Uterus (tissue), 4 donors: ENCODE data around the gene MAPRE3. TPM values are rescaled to one million over a fixed set of nuclear protein-coding genes. Genes with fewer than 3 reads are reported as not detected.
A peak's percentile ranks its signal among the peaks of the same experiment; 100 is the strongest.
"Not testable (repeated sequence)": the region's sequence is repeated elsewhere in the genome, so short reads cannot be mapped to it uniquely, and the experiment has no call there.

ENCODE experiments used
- DNase-seq, 2 donors: peaks; one replicate each; pipeline ENCODE4 v3.0.0-alpha.2; 2019 to 2020
- H3K27ac ChIP-seq, 2 donors: fragments of 200-600 bp; sonication (generic); 1 replicate in 1 of 2; 2 replicates in 1 of 2; pipeline ENCODE4 v1.5.1; 2016 to 2018
- H3K27me3 ChIP-seq, 2 donors: fragments of 200-600 bp; sonication (generic); one replicate each; pipeline ENCODE4 v1.5.1; 2018 to 2019; ENCODE audit warnings: control low read depth in 1 of 2
- H3K36me3 ChIP-seq, 2 donors: fragments of 200-600 bp; sonication (generic); one replicate each; pipeline ENCODE4 v1.5.1; 2019; ENCODE audit warnings: control low read depth in 1 of 2
- H3K4me1 ChIP-seq, 2 donors: fragments of 200-600 bp; sonication (generic); one replicate each; pipeline ENCODE4 v1.5.1; 2018 to 2019; ENCODE audit warnings: control low read depth in 1 of 2
- H3K4me3 ChIP-seq, 2 donors: fragments of 200-600 bp; sonication (generic); 1 replicate in 1 of 2; 2 replicates in 1 of 2; pipeline ENCODE4 v1.5.1; 2018 to 2019; ENCODE audit warnings: mild to moderate bottlenecking in 1 of 2
- H3K9me3 ChIP-seq, 2 donors: fragments of 200-600 bp; sonication (generic); one replicate each; pipeline ENCODE4 v1.5.1; 2019; ENCODE audit warnings: control low read depth in 1 of 2
- CTCF ChIP-seq, 4 experiments: fragments of 200-600 bp in 2 of 4; fragments of 450-650 bp in 2 of 4; sonication (generic) in 2 of 4; IDR thresholded peaks; one replicate each; pipeline ENCODE4 v1.5.1; 2016 to 2019; ENCODE audit warnings: antibody characterized with exemption in 4 of 4, mild to moderate bottlenecking in 2 of 4, moderate library complexity in 1 of 4
- POLR2A ChIP-seq, 2 donors: fragments of 450-650 bp; IDR thresholded peaks; one replicate each; pipeline ENCODE4 v1.6.1; 2016; ENCODE audit warnings: antibody characterized with exemption in 2 of 2, mild to moderate bottlenecking in 1 of 2, moderate library complexity in 1 of 2
- intact Hi-C: fragments of 100-400 bp; cut with DNase I; formaldehyde crosslinking; loops from one replicate; pipeline ENCODE4 v1.15.1; 2023; ENCODE audit warnings: low total_unique reads
- total RNA-seq, 4 donors: library from RNA; depleted of rRNA in 3 of 4; stranded (reverse); fragments of >200 nt in 3 of 4; gene quantifications; one replicate each; pipeline versions ENCODE4 v1.1.0 to v1.2.4, GENCODE V29; 2014 to 2023
- donor health status: DM: yes; HTN: yes; CAD: no.

The MAPRE3 gene
- total RNA-seq, 4 donors from 2014 or later: 2.9 to 49.6 (median 4.9) TPM

GRCh38 chr2:27074738-27075565 lies 104.5 kb downstream of the MAPRE3 start:
- Histone ChIP-seq H3K36me3 (no peaks in the 10 kb centered on the region), H3K27ac (peak overlapping the region; percentile 95 to 98), H3K27me3 (no peaks in the 10 kb centered on the region), H3K4me3 (no peak overlapping the region), H3K9me3 (no peaks in the 10 kb centered on the region), H3K4me1 (peaks cover 3 to 6% of the 10 kb centered on the region in 2 donors)
- DNase-seq: peak; percentile 46 to 48
- intact Hi-C loops: no loop called here
- TF ChIP-seq POLR2A (IDR thresholded peaks at IDR 0.05) (no peak), CTCF (IDR thresholded peaks at IDR 0.05) (no peak)

GRCh38 chr2:27075566-27075871 lies 105.1 kb downstream of the MAPRE3 start:
- DNase-seq, H3K36me3 ChIP-seq, H3K4me1 ChIP-seq, H3K27me3 ChIP-seq, H3K9me3 ChIP-seq, H3K4me3 ChIP-seq, intact Hi-C loops: not testable (repeated sequence)
- peak overlapping the region; percentile 95 to 98 for H3K27ac ChIP-seq

GRCh38 chr2:27076323-27076722 lies 105.9 kb downstream of the MAPRE3 start:
- no peak for TF ChIP-seq POLR2A (IDR thresholded peaks at IDR 0.05)
- TF ChIP-seq CTCF (IDR thresholded peaks at IDR 0.05): no peak
- Histone ChIP-seq H3K36me3 (no peaks in the 10 kb centered on the region), H3K4me1 (peaks cover under 1 to 4% of the 10 kb centered on the region in 2 donors), H3K9me3 (no peaks in the 10 kb centered on the region), H3K27ac (peak overlapping the region; percentile 92 to 98), H3K4me3 (no peak overlapping the region), H3K27me3 (no peaks in the 10 kb centered on the region)
- DNase-seq: no peak
- intact Hi-C loops: no loop called here

Other genes with a start within 250 kb of the MAPRE3 start
- gene SLC35F6, start 206.4 kb upstream of the MAPRE3 start, total RNA-seq: 10 to 100 TPM in 3 of 4 donors, 1 to 10 TPM in 1; 8.2 to 44.2 (median 18.5) TPM
- gene CENPA, start 184.6 kb upstream of the MAPRE3 start, total RNA-seq: 1 to 10 TPM in 1 of 4 donors, not detected in 3; 2.8 TPM
- 1 to 10 TPM in 1 of 4 donors, not detected in 3; 1.8 TPM for gene DPYSL5, start 122.5 kb upstream of the MAPRE3 start, total RNA-seq
- 10 to 100 TPM; 16.1 to 96.2 (median 66.5) TPM for gene TMEM214, start 62.3 kb downstream of the MAPRE3 start, total RNA-seq
- 10 to 100 TPM in 2 of 4 donors, 1 to 10 TPM in 1, under 1 TPM in 1; 0.77 to 26.2 (median 10.8) TPM for gene AGBL5, start 81.0 kb downstream of the MAPRE3 start, total RNA-seq
- 100 to 1,000 TPM in 3 of 4 donors, 10 to 100 TPM in 1; 76.3 to 387 (median 237) TPM for gene OST4, start 101.0 kb downstream of the MAPRE3 start, total RNA-seq
- 100 to 1,000 TPM; 107 to 377 (median 224) TPM for gene EMILIN1, start 108.0 kb downstream of the MAPRE3 start, total RNA-seq
- 10 to 100 TPM in 1 of 4 donors, 1 to 10 TPM in 3; 1.0 to 21.6 (median 5.4) TPM for gene KHK, start 116.1 kb downstream of the MAPRE3 start, total RNA-seq
- 10 to 100 TPM in 2 of 4 donors, 1 to 10 TPM in 2; 2.3 to 22.9 (median 9.7) TPM for gene CGREF1, start 148.5 kb downstream of the MAPRE3 start, total RNA-seq
- 1 to 10 TPM in 1 of 4 donors, not detected in 3; 1.2 TPM for gene ABHD1, start 153.2 kb downstream of the MAPRE3 start, total RNA-seq
- 10 to 100 TPM; 37.7 to 91.0 (median 62.9) TPM for gene PREB, start 164.0 kb downstream of the MAPRE3 start, total RNA-seq
- not detected for gene PRR30, start 168.8 kb downstream of the MAPRE3 start, total RNA-seq
- 10 to 100 TPM; 19.4 to 84.6 (median 32.0) TPM for gene TCF23, start 178.4 kb downstream of the MAPRE3 start, total RNA-seq
- 100 to 1,000 TPM; 105 to 235 (median 144) TPM for gene ATRAID, start 241.4 kb downstream of the MAPRE3 start, total RNA-seq
- gene SLC5A6, start 241.6 kb downstream of the MAPRE3 start, total RNA-seq: 10 to 100 TPM; 20.5 to 69.7 (median 60.5) TPM
- gene CAD, start 246.7 kb downstream of the MAPRE3 start, total RNA-seq: 10 to 100 TPM in 3 of 4 donors, 1 to 10 TPM in 1; 5.9 to 47.2 (median 31.3) TPM